CD4-positive, alpha-beta T cell treated with Interleukin-21 for 1 hour (primary cell): ENCODE measurements around the gene IPCEF1.

Experiments used
- DNase-seq: peaks from one replicate; pipeline ENCODE4 v3.0.0-alpha.2; 2020

Gene IPCEF1

GRCh38 chr6:154356690-154357089, at the start of gene IPCEF1:
TSS of gene IPCEF1 (minus strand) at chr6:154356803. CDS start at chr6:154265947, 90,856 bp downstream.
- no peak for DNase-seq

DNA sequence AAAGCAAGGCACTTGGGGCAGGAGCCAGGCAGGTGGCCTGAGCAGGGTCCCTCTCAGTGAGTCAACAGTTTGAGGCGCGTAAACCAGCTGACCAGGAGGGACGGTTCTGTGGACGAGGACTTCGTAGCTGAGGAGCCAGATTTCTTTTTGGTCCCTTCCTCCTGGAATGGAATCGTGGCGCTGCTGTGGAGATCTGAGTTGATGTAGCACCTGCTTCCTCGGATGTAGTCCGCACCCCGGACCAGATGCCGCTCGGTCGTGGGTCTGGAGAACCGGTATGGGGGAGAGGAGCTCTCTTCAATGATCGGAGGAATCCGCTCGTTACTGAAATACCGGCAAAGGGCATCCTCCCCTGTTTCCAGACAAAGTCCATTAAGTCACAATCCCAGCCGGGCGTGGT, 49.7 kb upstream of the IPCEF1 start:
- DNase-seq: no peak

GRCh38 chr6:154404791-154405400, 48.3 kb upstream of the IPCEF1 start:
- no peak for DNase-seq

GRCh38 chr6:154403788-154404187, 47.2 kb upstream of the IPCEF1 start:
- no peak for DNase-seq

DNA sequence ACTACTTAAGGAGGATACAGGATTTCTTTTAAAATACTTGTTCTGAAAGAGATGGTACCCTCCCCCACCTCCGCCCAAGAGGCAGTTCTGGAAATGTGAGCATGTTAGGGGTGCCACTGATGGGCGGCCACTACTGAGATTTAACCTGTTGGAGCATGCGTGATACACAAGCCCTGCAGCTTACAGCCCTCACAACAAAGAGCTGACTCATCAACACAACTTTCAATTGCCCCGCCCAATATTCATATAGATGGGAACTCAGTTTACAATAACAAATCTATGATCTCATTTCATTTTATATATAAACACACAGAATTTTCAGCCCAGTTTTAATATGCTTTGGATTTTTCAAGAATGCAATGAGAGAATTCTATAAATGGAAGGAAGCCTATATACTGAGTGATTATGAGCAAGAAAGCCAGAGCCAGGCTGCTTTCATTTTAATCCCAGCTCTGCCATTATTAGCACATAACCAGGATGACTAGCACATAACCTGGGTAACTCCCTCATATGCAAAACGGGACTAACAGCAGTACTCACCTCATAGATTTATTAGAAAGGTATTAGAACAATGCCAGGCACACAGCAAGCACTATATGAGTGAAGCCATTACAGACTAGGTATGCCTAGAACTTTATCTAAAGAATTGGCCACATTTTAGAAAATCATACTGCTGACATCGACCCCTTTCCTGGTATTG, 45.6 kb upstream of the IPCEF1 start:
- no peak for DNase-seq

- no peak for DNase-seq
Observed at GRCh38 chr6:154399097-154399496, 42.5 kb upstream of the IPCEF1 start.

DNA sequence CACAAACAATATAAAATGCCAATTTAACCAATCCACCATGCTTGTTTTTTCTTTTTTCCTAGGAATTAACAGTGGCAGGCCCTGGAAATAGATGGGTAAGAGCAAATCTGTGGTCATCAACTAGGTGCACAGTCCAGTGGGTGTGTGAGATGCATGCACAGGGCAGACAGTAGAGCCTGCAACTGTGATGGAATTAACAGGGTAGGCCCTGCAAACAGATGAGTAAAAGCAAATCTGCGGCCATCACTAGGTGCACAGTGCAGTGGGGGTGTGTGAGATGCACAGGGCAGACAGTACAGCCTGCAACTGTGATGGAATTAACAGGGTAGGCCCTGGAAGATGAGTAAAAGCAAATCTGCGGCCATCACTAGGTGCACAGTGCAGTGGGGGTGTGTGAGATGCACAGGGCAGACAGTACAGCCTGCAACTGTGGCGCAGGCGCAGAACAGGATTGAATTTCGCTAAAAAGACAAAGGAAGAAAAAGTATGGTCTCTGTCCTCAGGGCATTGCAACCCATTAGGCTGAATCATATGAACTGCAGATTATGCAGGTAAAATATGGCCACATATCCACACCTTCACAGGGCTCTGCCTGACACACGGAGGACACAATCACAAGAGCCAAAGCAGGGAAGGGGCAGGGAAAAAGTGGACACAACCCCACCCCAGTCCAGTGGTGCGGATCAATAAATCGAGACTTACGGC, 41.0 kb upstream of the IPCEF1 start:
- no peak for DNase-seq

DNA sequence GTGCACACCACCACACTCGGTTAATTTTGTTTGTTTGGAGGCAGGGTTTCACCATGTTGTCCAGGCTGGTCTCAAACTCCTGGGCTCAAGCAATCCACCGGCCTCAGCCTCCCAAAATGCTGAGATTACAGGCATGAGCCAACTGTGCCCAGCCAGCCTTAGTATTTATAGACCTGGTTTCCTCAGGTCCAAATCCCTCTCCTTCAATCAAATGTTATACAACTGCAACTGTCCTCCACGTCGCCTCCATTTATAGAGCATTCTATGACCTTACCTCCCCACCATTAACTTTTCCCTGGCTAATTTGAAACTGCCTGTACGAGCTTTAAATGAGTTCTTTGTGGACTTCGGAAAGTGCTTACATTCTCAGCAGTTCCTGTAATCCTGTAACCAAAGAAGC, 39.3 kb upstream of the IPCEF1 start:
- DNase-seq: no peak

GRCh38 chr6:154395316-154395715, 38.7 kb upstream of the IPCEF1 start:
- no peak for DNase-seq

GRCh38 chr6:154394571-154394970, 38.0 kb upstream of the IPCEF1 start:
- DNase-seq: no peak

- no peak for DNase-seq
Observed at GRCh38 chr6:154390034-154390433, 33.4 kb upstream of the IPCEF1 start.

DNA sequence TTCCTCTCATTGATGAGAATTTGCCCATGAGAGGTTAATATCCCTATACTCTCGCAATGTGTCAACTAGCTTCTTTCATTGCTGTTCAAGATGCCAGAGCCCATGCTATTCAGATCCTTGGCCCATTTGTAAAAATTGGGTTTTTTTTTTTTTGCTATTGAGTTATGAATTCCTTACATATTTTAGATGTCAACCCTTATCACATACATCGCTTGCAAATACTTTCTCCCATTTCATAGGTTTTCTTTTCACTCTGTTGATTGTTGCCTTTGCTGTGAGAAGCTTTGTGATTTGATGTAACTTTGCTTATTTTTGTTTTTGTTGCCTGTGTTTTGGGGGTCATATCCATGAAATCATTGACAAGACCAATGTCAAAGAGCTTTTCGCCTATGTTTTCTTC, 32.2 kb upstream of the IPCEF1 start:
- no peak for DNase-seq

- no peak for DNase-seq
Observed at GRCh38 chr6:154386848-154387717, 30.5 kb upstream of the IPCEF1 start.

GRCh38 chr6:154384191-154384590, 27.6 kb upstream of the IPCEF1 start:
- no peak for DNase-seq

- DNase-seq: no peak
Observed at GRCh38 chr6:154383273-154383672, 26.7 kb upstream of the IPCEF1 start.

GRCh38 chr6:154382740-154383139, 26.1 kb upstream of the IPCEF1 start:
- no peak for DNase-seq

GRCh38 chr6:154381548-154381947, 24.9 kb upstream of the IPCEF1 start:
- no peak for DNase-seq

- no peak for DNase-seq
Observed at GRCh38 chr6:154380741-154381140, 24.1 kb upstream of the IPCEF1 start.

GRCh38 chr6:154379585-154379984, 23.0 kb upstream of the IPCEF1 start:
- no peak for DNase-seq

DNA sequence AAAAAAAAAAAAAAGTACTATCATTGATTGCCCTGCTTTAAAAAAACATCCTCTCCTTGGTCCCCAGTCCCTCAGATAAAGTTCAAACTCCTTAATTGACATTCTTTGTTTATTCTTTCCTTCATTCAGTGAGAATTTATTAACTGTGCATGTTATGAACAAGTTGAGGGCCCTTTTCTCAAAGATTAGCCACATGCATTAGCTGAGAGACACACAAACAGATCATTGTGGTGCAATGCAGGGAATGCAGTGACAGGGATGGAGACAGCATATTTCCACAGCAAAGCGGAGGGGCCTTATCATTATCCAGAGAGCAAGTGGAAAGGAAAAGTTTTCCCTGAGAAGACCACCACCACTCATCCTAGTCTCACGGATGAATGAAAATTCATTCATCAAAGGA, 21.9 kb upstream of the IPCEF1 start:
- no peak for DNase-seq

GRCh38 chr6:154377726-154378125, 21.1 kb upstream of the IPCEF1 start:
- no peak for DNase-seq

GRCh38 chr6:154373971-154374370, 17.4 kb upstream of the IPCEF1 start:
- DNase-seq: no peak

- DNase-seq: no peak
Observed at GRCh38 chr6:154371281-154371680, 14.7 kb upstream of the IPCEF1 start.
